MM.1S (cell line): ENCODE results near the gene MBOAT1.

Source experiments
- DNase-seq: peaks from one replicate; pipeline ENCODE4 v3.0.0-alpha.2; 2015
- H2AFZ ChIP-seq: fragments of 300-600 bp; sonication (generic); 2 replicates; pipeline ENCODE4 v1.6.0; 2016; ENCODE audit warnings: antibody characterized with exemption, low read length
- H3F3A ChIP-seq: fragments of 300-600 bp; sonication (generic); 2 replicates; pipeline ENCODE4 v1.6.1; 2016; ENCODE audit warnings: mild to moderate bottlenecking, antibody characterized with exemption, low read length, moderate library complexity, mixed read lengths; ENCODE audit not compliant: insufficient read depth
- H3K27ac ChIP-seq: fragments of 300-600 bp; sonication (generic); 2 replicates; pipeline ENCODE4 v1.5.1; 2016; ENCODE audit warnings: mild to moderate bottlenecking, low read length
- H3K27me3 ChIP-seq: fragments of 300-600 bp; sonication (generic); replicated peaks from 2 replicates; pipeline ENCODE4 v1.6.0; 2016; ENCODE audit warnings: low read length; ENCODE audit not compliant: insufficient read depth
- H3K36me3 ChIP-seq: fragments of 300-600 bp; sonication (generic); replicated peaks from 2 replicates; pipeline ENCODE4 v1.6.1; 2016; ENCODE audit warnings: mild to moderate bottlenecking, low read length, mixed read lengths; ENCODE audit not compliant: insufficient read depth
- H3K4me1 ChIP-seq: fragments of 300-600 bp; sonication (generic); 2 replicates; pipeline ENCODE4 v1.6.1; 2016; ENCODE audit warnings: low read length, mixed read lengths
- H3K4me2 ChIP-seq: fragments of 300-600 bp; sonication (generic); 2 replicates; pipeline ENCODE4 v1.6.0; 2016; ENCODE audit warnings: low read depth, low read length
- H3K4me3 ChIP-seq: fragments of 300-600 bp; sonication (generic); 2 replicates; pipeline ENCODE4 v1.5.1; 2016; ENCODE audit warnings: low read length, mixed read lengths
- H3K79me2 ChIP-seq: fragments of 300-600 bp; sonication (generic); 2 replicates; pipeline ENCODE4 v1.6.1; 2016; ENCODE audit warnings: mixed run types, low read length, mixed read lengths
- H3K9ac ChIP-seq: fragments of 300-600 bp; sonication (generic); 2 replicates; pipeline ENCODE4 v1.6.1; 2016; ENCODE audit warnings: low read length, mixed read lengths
- H3K9me2 ChIP-seq: fragments of 300-600 bp; sonication (generic); replicated peaks from 2 replicates; pipeline ENCODE4 v1.6.1; 2016; ENCODE audit warnings: mild to moderate bottlenecking, low read length, mixed read lengths; ENCODE audit not compliant: insufficient read depth
- H3K9me3 ChIP-seq: fragments of 300-600 bp; sonication (generic); replicated peaks from 2 replicates; pipeline ENCODE4 v1.6.1; 2016; ENCODE audit warnings: mild to moderate bottlenecking, low read length, mixed read lengths; ENCODE audit not compliant: insufficient read depth
- H4K20me1 ChIP-seq: fragments of 300-600 bp; sonication (generic); 2 replicates; pipeline ENCODE4 v1.6.1; 2016; ENCODE audit warnings: mild to moderate bottlenecking, low read length, moderate library complexity, mixed read lengths; ENCODE audit not compliant: insufficient read depth
- EZH2 ChIP-seq: fragments of 300-600 bp; sonication (generic); optimal IDR thresholded peaks from 2 replicates; pipeline ENCODE3; 2017; ENCODE audit warnings: low read depth, mild to moderate bottlenecking, antibody characterized with exemption, low read length, mixed read lengths
- EZH2phosphoT487 ChIP-seq: fragments of 300-600 bp; sonication (generic); IDR thresholded peaks from 2 replicates; pipeline ENCODE4 v1.6.1; 2018; ENCODE audit warnings: antibody characterized with exemption, low read length
- TF ChIP-seq, protein P1 (sequence below): fragments of 300-600 bp; sonication (generic); IDR thresholded peaks from 2 replicates; pipeline ENCODE4 v1.5.1; 2016; ENCODE audit warnings: antibody characterized with exemption, low read length, mixed read lengths

MBOAT1 gene

DNA sequence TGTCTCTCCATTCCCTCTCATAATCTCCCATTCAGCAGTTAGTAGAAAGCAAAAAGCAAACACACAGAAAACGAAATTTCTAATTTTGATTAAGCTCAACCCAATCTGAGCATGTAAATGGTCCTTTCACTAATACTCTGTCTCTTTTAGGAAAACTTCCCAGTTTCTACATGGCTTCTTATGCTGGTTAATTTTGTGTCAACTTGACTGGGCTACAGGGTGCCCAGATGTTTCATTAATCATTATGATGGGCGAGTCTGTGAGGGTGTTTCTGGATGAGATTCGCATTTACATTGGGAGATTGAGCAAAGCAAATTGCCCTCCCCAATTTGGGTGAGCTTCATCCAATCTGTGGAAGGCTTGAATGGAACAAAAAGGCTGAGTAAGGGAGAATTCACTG is 142.2 kb downstream of the MBOAT1 start:
- Histone ChIP-seq H3K9ac (no peak overlapping the region), H3K9me2 (no peaks in the 10 kb centered on the region), H3K4me2 (no peak overlapping the region), H3K79me2 (no peaks in the 10 kb centered on the region), H2AFZ (no peak overlapping the region), H3K9me3 (no peaks in the 10 kb centered on the region), H4K20me1 (no peaks in the 10 kb centered on the region), H3K36me3 (no peaks in the 10 kb centered on the region), H3F3A (no peaks in the 10 kb centered on the region), H3K27me3 (no peaks in the 10 kb centered on the region), H3K27ac (no peak overlapping the region), H3K4me1 (no peaks in the 10 kb centered on the region), H3K4me3 (no peak overlapping the region)
- TF ChIP-seq, protein P1, sequence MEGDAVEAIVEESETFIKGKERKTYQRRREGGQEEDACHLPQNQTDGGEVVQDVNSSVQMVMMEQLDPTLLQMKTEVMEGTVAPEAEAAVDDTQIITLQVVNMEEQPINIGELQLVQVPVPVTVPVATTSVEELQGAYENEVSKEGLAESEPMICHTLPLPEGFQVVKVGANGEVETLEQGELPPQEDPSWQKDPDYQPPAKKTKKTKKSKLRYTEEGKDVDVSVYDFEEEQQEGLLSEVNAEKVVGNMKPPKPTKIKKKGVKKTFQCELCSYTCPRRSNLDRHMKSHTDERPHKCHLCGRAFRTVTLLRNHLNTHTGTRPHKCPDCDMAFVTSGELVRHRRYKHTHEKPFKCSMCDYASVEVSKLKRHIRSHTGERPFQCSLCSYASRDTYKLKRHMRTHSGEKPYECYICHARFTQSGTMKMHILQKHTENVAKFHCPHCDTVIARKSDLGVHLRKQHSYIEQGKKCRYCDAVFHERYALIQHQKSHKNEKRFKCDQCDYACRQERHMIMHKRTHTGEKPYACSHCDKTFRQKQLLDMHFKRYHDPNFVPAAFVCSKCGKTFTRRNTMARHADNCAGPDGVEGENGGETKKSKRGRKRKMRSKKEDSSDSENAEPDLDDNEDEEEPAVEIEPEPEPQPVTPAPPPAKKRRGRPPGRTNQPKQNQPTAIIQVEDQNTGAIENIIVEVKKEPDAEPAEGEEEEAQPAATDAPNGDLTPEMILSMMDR, result no peak
- no peak for TF ChIP-seq EZH2phosphoT487
- TF ChIP-seq EZH2, result no peak
- no peak for DNase-seq

DNA sequence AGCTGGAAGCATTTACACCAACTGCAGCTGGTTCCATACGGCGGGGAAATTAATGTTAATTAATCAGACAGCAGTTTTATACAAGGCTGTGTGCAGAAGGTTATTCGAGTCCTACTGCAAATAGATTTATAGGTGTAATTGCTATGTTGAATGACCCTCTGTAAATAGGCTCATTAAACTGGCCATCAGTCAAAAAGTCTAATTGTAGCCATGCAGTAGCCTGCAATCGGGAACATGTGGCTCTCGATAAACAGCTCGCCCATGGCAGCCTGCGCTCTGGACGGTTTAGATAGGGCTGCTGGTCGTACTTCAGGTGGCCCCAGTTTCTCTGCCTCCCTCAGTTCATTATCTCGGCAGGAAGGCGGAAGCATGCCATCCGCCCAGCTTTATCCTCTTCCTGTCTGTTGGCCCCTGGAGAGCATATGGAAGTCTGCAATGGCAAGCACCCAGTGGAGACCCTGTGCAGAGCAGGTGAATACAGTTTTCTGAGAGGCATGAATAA is 143.2 kb downstream of the MBOAT1 start:
- Histone ChIP-seq H3K79me2 (no peaks in the 10 kb centered on the region), H3K36me3 (no peaks in the 10 kb centered on the region), H3K9me2 (no peaks in the 10 kb centered on the region), H3K4me3 (no peak overlapping the region), H3K27me3 (no peaks in the 10 kb centered on the region), H3K4me2 (no peak overlapping the region), H3K9me3 (no peaks in the 10 kb centered on the region), H4K20me1 (no peaks in the 10 kb centered on the region), H2AFZ (no peak overlapping the region), H3K27ac (no peak overlapping the region), H3K4me1 (no peaks in the 10 kb centered on the region), H3F3A (no peaks in the 10 kb centered on the region), H3K9ac (no peak overlapping the region)
- TF ChIP-seq EZH2phosphoT487 (no peak), EZH2 (no peak)
- TF ChIP-seq, protein P1, result no peak
- DNase-seq, result no peak

DNA sequence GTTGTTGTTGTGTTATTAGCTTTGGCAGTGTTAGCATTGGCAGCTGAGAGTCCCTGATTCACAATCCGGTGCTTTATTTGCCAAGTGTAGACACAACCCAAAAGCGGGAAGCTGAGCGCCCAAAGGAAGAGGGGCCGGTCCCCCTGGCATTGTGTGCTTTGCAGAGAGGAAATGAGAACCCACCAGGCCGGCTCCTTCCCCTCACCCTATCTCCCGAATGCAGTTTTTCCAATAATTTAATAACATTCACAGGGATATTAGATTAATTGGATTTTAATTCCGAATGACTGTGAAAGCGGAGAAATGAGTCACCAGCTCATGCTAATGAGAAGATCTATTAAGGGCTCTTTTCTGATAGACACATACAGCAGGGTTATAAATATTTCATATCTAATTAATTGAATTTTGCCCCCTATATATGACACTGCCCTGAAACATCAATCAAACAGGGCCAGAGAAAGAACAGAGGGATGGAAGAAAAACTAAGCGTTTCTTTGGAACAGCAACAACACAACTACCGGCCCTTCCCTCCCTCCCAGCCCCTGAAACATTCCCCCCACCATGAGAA is 143.8 kb downstream of the MBOAT1 start:
- no peaks in the 10 kb centered on the region for H3K36me3 ChIP-seq
- no peaks in the 10 kb centered on the region for H3F3A ChIP-seq
- H3K4me2 ChIP-seq, result no peak overlapping the region
- no peaks in the 10 kb centered on the region for H3K4me1 ChIP-seq
- H3K9ac ChIP-seq, result no peak overlapping the region
- H3K79me2 ChIP-seq, result no peaks in the 10 kb centered on the region
- H3K27me3 ChIP-seq, result no peaks in the 10 kb centered on the region
- no peak for TF ChIP-seq EZH2
- TF ChIP-seq EZH2phosphoT487, result no peak
- TF ChIP-seq, protein P1, result no peak
- no peaks in the 10 kb centered on the region for H3K9me3 ChIP-seq
- no peaks in the 10 kb centered on the region for H3K9me2 ChIP-seq
- no peak for DNase-seq
- no peak overlapping the region for H3K27ac ChIP-seq
- H3K4me3 ChIP-seq, result no peak overlapping the region
- H4K20me1 ChIP-seq, result no peaks in the 10 kb centered on the region
- H2AFZ ChIP-seq, result no peak overlapping the region
